GM12864 (cell line): ENCODE results near the gene DPY19L3.
"Not testable (repeated sequence)": the region's sequence is repeated elsewhere in the genome, so short reads cannot be mapped to it uniquely, and the experiment has no call there.

Experiments used
- DNase-seq: peaks from one replicate; pipeline ENCODE4 v3.0.0-alpha.2; 2011; ENCODE audit warnings: low read depth
- H3K4me3 ChIP-seq: 2 replicates; pipeline ENCODE4 v1.5.1; 2011; ENCODE audit warnings: mild to moderate bottlenecking, low read depth, low read length, control low read depth
- CTCF ChIP-seq: IDR thresholded peaks from 2 replicates; pipeline ENCODE4 v1.5.1; 2011; ENCODE audit warnings: low read depth, mild to moderate bottlenecking, moderate library complexity, low read length, control low read depth, inconsistent platforms; ENCODE audit errors: missing control alignments

The DPY19L3 gene

GRCh38 chr19:32442650-32443049 is 37.1 kb downstream of the DPY19L3 start:
- no peak for TF ChIP-seq CTCF
- no peak for DNase-seq
- H3K4me3 ChIP-seq: no peak overlapping the region

- DNase-seq, H3K4me3 ChIP-seq: not testable (repeated sequence)
These were observed 42.0 kb downstream of the DPY19L3 start for GRCh38 chr19:32447534-32447933.

GRCh38 chr19:32448026-32448425 is 42.5 kb downstream of the DPY19L3 start:
- no peak for DNase-seq
- no peak for TF ChIP-seq CTCF
- no peak overlapping the region for H3K4me3 ChIP-seq

- H3K4me3 ChIP-seq: no peak overlapping the region
- DNase-seq: no peak
- TF ChIP-seq CTCF: no peak
These were observed 44.6 kb downstream of the DPY19L3 start for GRCh38 chr19:32450217-32450616.

GRCh38 chr19:32453736-32454135 is 48.2 kb downstream of the DPY19L3 start:
- no peak for TF ChIP-seq CTCF
- H3K4me3 ChIP-seq: no peak overlapping the region
- DNase-seq: no peak

GRCh38 chr19:32456406-32456805 is 50.8 kb downstream of the DPY19L3 start:
- no peak for DNase-seq
- no peak for TF ChIP-seq CTCF
- H3K4me3 ChIP-seq: no peak overlapping the region

- peak overlapping the region; percentile 24; the same call in 1 of the 2 replicates for H3K4me3 ChIP-seq
- TF ChIP-seq CTCF: no peak
- peak; percentile 13 for DNase-seq
These were observed 52.1 kb downstream of the DPY19L3 start for GRCh38 chr19:32457571-32458158.
